Neural crest cell (in vitro differentiated cells): ENCODE data around the gene CNDP2. TPM values are rescaled to one million over a fixed set of nuclear protein-coding genes. Genes with fewer than 3 reads are reported as not detected.
A peak's percentile ranks its signal among the peaks of the same experiment; 100 is the strongest.

ENCODE experiments used
- DNase-seq: peaks from one replicate; pipeline ENCODE4 v3.0.0; 2021; ENCODE audit warnings: low read depth, mixed read lengths, low spot score
- H3K27ac Mint-ChIP-seq: one replicate; pipeline ENCODE4 v1.8.0; 2021; ENCODE audit warnings: mild to moderate bottlenecking, mixed read lengths; ENCODE audit not compliant: unreplicated experiment
- H3K27me3 Mint-ChIP-seq: 2 replicates; pipeline ENCODE4 v1.8.0; 2021; ENCODE audit warnings: low read depth, mild to moderate bottlenecking, mixed read lengths
- H3K36me3 Mint-ChIP-seq: 2 replicates; pipeline ENCODE4 v1.8.0; 2021; ENCODE audit warnings: low read depth, mild to moderate bottlenecking, mixed read lengths
- H3K4me1 Mint-ChIP-seq: 2 replicates; pipeline ENCODE4 v1.8.0; 2021; ENCODE audit warnings: mixed read lengths
- H3K4me3 Mint-ChIP-seq: one replicate; pipeline ENCODE4 v1.8.0; 2021; ENCODE audit warnings: mild to moderate bottlenecking, mixed read lengths
- H3K9me3 Mint-ChIP-seq: 2 replicates; pipeline ENCODE4 v1.8.0; 2021; ENCODE audit warnings: mixed read lengths
- total RNA-seq: library from RNA; stranded (reverse); gene quantifications from 2 replicates; pipeline ENCODE4 v1.2.1, GENCODE V29; 2021
- TF ChIP-seq, protein P1 (sequence below): fragments of 200-600 bp; sonication (generic); conservative IDR thresholded peaks from 2 replicates; pipeline ENCODE4 v1.5.0; 2021; ENCODE audit warnings: antibody characterized with exemption, mild to moderate bottlenecking

CNDP2 gene
- total RNA-seq, 1 donor from 2014 or later, result 194 TPM

DNA sequence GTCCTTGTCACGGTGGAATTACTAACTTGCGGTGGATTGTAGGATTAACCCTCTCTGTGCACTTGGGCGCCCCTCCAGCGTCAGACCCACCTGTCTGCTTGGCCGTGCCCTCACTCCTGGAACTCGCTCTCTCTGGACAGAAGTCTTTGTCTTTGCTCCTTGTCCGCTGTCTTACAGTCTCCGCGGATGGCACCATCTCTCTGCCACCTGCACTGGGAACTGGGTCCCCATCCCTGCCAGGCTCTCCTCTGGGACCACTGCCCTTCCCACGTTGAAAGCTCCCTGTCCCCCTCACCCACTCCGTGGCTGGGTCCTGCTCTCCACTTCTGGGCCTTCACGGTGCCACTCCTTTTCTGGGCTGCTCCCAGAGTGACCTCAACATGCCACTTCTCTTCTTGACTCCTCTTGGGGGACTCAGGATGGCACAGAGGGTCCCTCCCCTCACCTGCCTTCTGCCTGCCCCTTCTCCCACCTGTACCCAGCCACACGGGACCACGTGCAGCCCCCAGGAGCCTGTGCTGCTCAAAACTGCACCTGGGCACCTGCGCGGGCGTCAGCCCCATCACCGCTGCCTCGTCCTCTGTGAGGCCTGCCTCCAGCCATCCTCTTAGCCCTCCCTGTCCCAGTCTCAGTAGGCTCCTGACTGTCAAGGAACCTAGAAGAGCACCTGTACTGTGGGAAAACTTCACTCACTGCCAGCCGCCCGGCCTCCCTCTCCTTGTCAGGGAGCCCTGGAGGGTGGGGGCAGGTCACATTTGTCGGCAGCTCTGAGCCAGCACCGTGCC is 11.1 kb downstream of the CNDP2 start:
- TF ChIP-seq, protein P1, sequence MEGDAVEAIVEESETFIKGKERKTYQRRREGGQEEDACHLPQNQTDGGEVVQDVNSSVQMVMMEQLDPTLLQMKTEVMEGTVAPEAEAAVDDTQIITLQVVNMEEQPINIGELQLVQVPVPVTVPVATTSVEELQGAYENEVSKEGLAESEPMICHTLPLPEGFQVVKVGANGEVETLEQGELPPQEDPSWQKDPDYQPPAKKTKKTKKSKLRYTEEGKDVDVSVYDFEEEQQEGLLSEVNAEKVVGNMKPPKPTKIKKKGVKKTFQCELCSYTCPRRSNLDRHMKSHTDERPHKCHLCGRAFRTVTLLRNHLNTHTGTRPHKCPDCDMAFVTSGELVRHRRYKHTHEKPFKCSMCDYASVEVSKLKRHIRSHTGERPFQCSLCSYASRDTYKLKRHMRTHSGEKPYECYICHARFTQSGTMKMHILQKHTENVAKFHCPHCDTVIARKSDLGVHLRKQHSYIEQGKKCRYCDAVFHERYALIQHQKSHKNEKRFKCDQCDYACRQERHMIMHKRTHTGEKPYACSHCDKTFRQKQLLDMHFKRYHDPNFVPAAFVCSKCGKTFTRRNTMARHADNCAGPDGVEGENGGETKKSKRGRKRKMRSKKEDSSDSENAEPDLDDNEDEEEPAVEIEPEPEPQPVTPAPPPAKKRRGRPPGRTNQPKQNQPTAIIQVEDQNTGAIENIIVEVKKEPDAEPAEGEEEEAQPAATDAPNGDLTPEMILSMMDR, result no peak
- Mint-ChIP-seq H3K4me1 (peaks cover 2% of the 10 kb centered on the region), H3K36me3 (no peaks in the 10 kb centered on the region), H3K9me3 (no peaks in the 10 kb centered on the region), H3K27me3 (no peaks in the 10 kb centered on the region), H3K4me3 (no peak overlapping the region), H3K27ac (peak overlapping the region; percentile 87)
- DNase-seq, result no peak

DNA sequence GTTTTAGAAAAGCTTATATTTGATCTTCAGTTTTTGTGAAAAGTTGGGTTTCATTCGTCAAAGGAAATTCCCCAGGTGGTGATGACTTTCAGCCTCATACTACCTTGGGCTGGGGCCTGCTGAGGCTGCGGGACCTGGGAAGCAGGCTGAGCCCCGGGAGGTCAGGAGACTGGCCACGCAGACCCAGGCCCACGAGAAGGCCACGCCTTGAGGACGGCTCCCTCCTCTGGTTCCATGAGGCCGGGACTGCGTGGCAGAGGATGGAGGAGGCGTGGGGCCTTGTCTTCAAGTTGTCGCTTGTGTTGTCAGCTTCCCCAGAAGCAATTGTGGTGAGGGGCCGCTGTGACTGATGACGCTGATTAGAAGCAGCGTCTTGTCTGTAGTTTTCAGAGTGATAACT is 11.8 kb downstream of the CNDP2 start:
- Mint-ChIP-seq H3K4me3 (no peak overlapping the region), H3K27ac (no peak overlapping the region), H3K9me3 (no peaks in the 10 kb centered on the region), H3K4me1 (peaks cover 8% of the 10 kb centered on the region), H3K27me3 (no peaks in the 10 kb centered on the region), H3K36me3 (peaks cover 3% of the 10 kb centered on the region)
- TF ChIP-seq, protein P1, result no peak
- no peak for DNase-seq

DNA sequence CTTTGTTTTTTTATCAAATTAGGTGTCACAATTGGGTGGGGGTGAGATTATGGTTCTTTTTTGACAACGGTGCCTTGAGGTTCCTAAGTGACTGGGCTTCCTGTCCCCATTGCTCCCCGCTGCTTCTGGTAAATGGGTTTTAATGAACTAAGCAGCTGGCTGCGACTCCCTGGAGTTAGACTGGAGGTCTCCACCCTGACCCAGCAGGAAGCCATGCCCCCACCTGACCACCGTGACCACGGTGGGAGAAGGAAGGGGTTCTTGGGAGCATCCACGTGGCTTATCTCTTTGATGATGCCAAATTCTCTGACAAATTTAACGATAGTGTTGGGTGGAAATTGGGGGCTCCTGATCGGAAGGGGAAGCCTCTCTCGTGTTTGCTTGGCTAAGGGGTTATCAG is 12.2 kb downstream of the CNDP2 start:
- H3K4me3 Mint-ChIP-seq, result no peak overlapping the region
- no peaks in the 10 kb centered on the region for H3K9me3 Mint-ChIP-seq
- no peaks in the 10 kb centered on the region for H3K27me3 Mint-ChIP-seq
- H3K27ac Mint-ChIP-seq, result peak overlapping the region; percentile 14
- TF ChIP-seq, protein P1, result no peak
- peaks cover 4% of the 10 kb centered on the region for H3K36me3 Mint-ChIP-seq
- DNase-seq, result no peak
- peaks cover 9% of the 10 kb centered on the region for H3K4me1 Mint-ChIP-seq

DNA sequence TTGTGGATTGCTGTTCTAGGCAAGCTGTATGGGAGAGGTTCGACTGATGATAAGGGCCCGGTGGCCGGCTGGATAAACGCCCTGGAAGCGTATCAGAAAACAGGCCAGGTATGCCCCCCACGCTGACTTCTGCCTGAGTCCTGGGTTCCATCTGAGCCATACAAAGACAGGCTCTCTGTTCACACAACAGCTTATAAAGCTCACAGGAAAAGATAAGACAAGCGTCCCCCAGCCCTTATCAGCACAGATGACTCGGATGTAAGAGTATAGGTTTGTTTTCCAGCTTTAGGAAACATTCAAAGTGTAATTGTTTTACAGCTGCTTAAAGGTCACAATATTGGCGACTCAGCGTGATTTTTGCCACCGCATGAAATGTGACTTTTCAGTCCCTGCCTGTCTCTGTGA is 12.7 kb downstream of the CNDP2 start:
- DNase-seq, result no peak
- H3K36me3 Mint-ChIP-seq, result peaks cover 4% of the 10 kb centered on the region
- H3K9me3 Mint-ChIP-seq, result no peaks in the 10 kb centered on the region
- H3K27ac Mint-ChIP-seq, result no peak overlapping the region
- H3K27me3 Mint-ChIP-seq, result no peaks in the 10 kb centered on the region
- H3K4me3 Mint-ChIP-seq, result no peak overlapping the region
- TF ChIP-seq, protein P1, result no peak
- H3K4me1 Mint-ChIP-seq, result peaks cover 9% of the 10 kb centered on the region

DNA sequence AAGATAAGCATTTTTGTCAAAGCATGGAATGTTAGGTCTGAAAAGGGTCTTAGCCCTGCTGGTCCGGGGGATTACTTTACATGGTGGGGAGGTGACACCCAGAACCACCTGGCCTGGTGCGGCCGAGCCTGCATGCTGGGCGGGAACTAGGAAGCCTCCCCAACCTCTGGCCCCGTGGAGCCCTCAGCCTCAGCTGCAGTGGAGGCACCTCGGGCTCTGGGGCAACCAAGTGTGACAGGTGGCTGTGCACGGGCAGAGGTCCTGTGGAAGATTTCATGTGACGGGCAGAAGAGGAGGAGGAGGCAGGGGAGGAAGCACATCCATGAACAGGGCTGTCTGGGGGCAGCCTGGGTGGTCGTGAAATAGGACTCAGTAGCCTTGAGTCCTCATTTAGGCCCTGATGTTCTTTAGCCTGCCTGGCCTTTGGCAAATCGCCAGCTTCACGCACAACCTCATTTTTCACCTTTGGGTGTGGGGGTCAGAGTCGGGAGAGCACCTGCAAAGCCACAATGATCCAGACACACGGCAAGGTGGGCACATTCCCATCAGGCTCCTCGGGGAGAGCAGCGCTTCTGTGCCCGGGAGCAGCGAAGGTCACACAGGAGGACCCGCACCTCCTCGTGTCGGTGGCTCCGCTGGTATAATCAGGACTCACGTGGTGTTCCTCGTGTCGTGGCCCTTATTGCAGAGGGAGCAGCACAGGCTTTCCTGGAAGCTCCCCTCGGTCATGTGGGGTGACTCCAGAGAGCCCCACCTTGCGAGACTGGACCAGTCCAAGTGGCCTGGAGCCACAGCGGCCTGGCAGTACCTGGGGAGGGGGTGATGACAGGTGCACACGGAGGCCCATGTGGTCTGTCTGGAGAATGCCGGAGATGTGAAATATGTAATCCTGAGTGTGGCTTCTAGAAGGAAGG is 13.9 kb downstream of the CNDP2 start:
- Mint-ChIP-seq H3K27ac (no peak overlapping the region), H3K27me3 (no peaks in the 10 kb centered on the region), H3K36me3 (peaks cover 9% of the 10 kb centered on the region), H3K4me1 (peaks cover 9% of the 10 kb centered on the region), H3K9me3 (no peaks in the 10 kb centered on the region), H3K4me3 (no peak overlapping the region)
- DNase-seq, result no peak
- TF ChIP-seq, protein P1, result no peak
